ENCODE measurements around the gene SUMF2. TPM values are rescaled to one million over a fixed set of nuclear protein-coding genes. Genes with fewer than 3 reads are reported as not detected.
"Not testable (repeated sequence)": the region's sequence is repeated elsewhere in the genome, so short reads cannot be mapped to it uniquely, and the experiment has no call there.

SUMF2 gene
- total RNA-seq, 1 donor from 2014 or later = 156 TPM

- Mint-ChIP-seq H3K36me3 (peaks cover 26% of the 10 kb centered on the region), H3K4me3 (no peak overlapping the region), H3K27me3 (ENCODE audit: low read depth) (no peaks in the 10 kb centered on the region), H3K27ac (no peak overlapping the region), H3K9me3 (no peaks in the 10 kb centered on the region), H3K4me1 (peaks cover 3% of the 10 kb centered on the region)
- DNase-seq (ENCODE audit: low spot score in 2 of 2, unreplicated experiment in 2 of 2) = no peak
- no peak for TF ChIP-seq CTCF (IDR thresholded peaks at IDR 0.05; ENCODE audit: unreplicated experiment)
Observed at GRCh38 chr7:56099653-56100052, 35.6 kb downstream of the SUMF2 start.

GRCh38 chr7:56104138-56104537, 40.1 kb downstream of the SUMF2 start:
- H3K27ac Mint-ChIP-seq; H3K27me3 Mint-ChIP-seq (ENCODE audit: low read depth); H3K4me3 Mint-ChIP-seq; DNase-seq (ENCODE audit: low spot score in 2 of 2, unreplicated experiment in 2 of 2); H3K9me3 Mint-ChIP-seq: not testable (repeated sequence)
- Mint-ChIP-seq H3K36me3 (peaks cover 25% of the 10 kb centered on the region), H3K4me1 (peaks cover 15% of the 10 kb centered on the region)

- no peak for TF ChIP-seq CTCF (IDR thresholded peaks at IDR 0.05; ENCODE audit: unreplicated experiment)
- Mint-ChIP-seq H3K9me3 (peaks cover 7% of the 10 kb centered on the region), H3K36me3 (peaks cover 19% of the 10 kb centered on the region), H3K4me1 (peaks cover 15% of the 10 kb centered on the region), H3K4me3 (peak overlapping the region; percentile 95), H3K27ac (peak overlapping the region; percentile 98), H3K27me3 (ENCODE audit: low read depth) (peaks cover 4% of the 10 kb centered on the region)
- no peak for DNase-seq (ENCODE audit: low spot score in 2 of 2, unreplicated experiment in 2 of 2)
Observed at GRCh38 chr7:56105508-56105907, 41.4 kb downstream of the SUMF2 start.

- no peak for TF ChIP-seq CTCF (IDR thresholded peaks at IDR 0.05; ENCODE audit: unreplicated experiment)
- H3K27ac Mint-ChIP-seq = peak within 1 kb of the TSS; percentile 98
- peak; percentile 81 to 84 for DNase-seq (ENCODE audit: low spot score in 2 of 2, unreplicated experiment in 2 of 2)
- H3K27me3 Mint-ChIP-seq (ENCODE audit: low read depth) = peaks cover 4% of the 10 kb centered on the region
- peaks cover 13% of the 10 kb centered on the region for H3K36me3 Mint-ChIP-seq
- peak within 1 kb of the TSS; percentile 95 for H3K4me3 Mint-ChIP-seq
- peaks cover 15% of the 10 kb centered on the region for H3K4me1 Mint-ChIP-seq
- H3K9me3 Mint-ChIP-seq = peaks cover 7% of the 10 kb centered on the region
Observed at GRCh38 chr7:56106108-56107073, 42.3 kb downstream of the SUMF2 start, which contains the start of gene CHCHD2. Gene CHCHD2, minus strand, starts transcription at chr7:56106476. Its CDS starts 63 bp downstream, at chr7:56106413.

GRCh38 chr7:56107954-56108258, 43.8 kb downstream of the SUMF2 start:
- no peak for DNase-seq (ENCODE audit: low spot score in 2 of 2, unreplicated experiment in 2 of 2)
- H3K4me3 Mint-ChIP-seq = peak overlapping the region; percentile 2
- H3K36me3 Mint-ChIP-seq = peaks cover 7% of the 10 kb centered on the region
- peaks cover 15% of the 10 kb centered on the region for H3K4me1 Mint-ChIP-seq
- TF ChIP-seq CTCF (IDR thresholded peaks at IDR 0.05; ENCODE audit: unreplicated experiment) = no peak
- peaks cover 7% of the 10 kb centered on the region for H3K9me3 Mint-ChIP-seq
- peaks cover 4% of the 10 kb centered on the region for H3K27me3 Mint-ChIP-seq (ENCODE audit: low read depth)
- H3K27ac Mint-ChIP-seq = no peak overlapping the region

- Mint-ChIP-seq H3K36me3 (peaks cover 2% of the 10 kb centered on the region), H3K4me3 (no peak overlapping the region), H3K27ac (no peak overlapping the region), H3K9me3 (peaks cover 14% of the 10 kb centered on the region), H3K4me1 (peaks cover 6% of the 10 kb centered on the region), H3K27me3 (ENCODE audit: low read depth) (peaks cover 4% of the 10 kb centered on the region)
- DNase-seq (ENCODE audit: low spot score in 2 of 2, unreplicated experiment in 2 of 2) = no peak
- no peak for TF ChIP-seq CTCF (IDR thresholded peaks at IDR 0.05; ENCODE audit: unreplicated experiment)
Observed at GRCh38 chr7:56110611-56111010, 46.5 kb downstream of the SUMF2 start.

GRCh38 chr7:56112244-56112643, 48.2 kb downstream of the SUMF2 start:
- not testable (repeated sequence) for H3K4me1 Mint-ChIP-seq; H3K27ac Mint-ChIP-seq; DNase-seq (ENCODE audit: low spot score in 2 of 2, unreplicated experiment in 2 of 2); H3K36me3 Mint-ChIP-seq; H3K27me3 Mint-ChIP-seq (ENCODE audit: low read depth); H3K4me3 Mint-ChIP-seq
- H3K9me3 Mint-ChIP-seq = peaks cover 14% of the 10 kb centered on the region

Measured in mesothelial cell of epicardium (in vitro differentiated cells).